SK-N-SH (cell line): ENCODE measurements around the gene HOXB8. TPM values are rescaled to one million over a fixed set of nuclear protein-coding genes. Genes with fewer than 3 reads are reported as not detected.

ENCODE experiments used
- CTCF ChIA-PET: fragments of 300-600, 350-600 bp; formaldehyde crosslinking; extraction: SDS; loops from one replicate; lab custom pipeline; 2021; lab: Yijun Ruan, JAX
- POLR2A ChIA-PET: fragments of 350-600 bp; sonication (Branson Sonifier 250); formaldehyde crosslinking; extraction: SDS; loops from one replicate; lab custom pipeline; 2020; ENCODE audit warnings: antibody characterized with exemption, inconsistent platforms; lab: Yijun Ruan, JAX
- DNase-seq: peaks from one replicate; pipeline ENCODE4 v3.0.0; 2012
- H2AFZ ChIP-seq: fragments of 200-600 bp; sonication (generic); 2 replicates; pipeline ENCODE4 v1.8.1; 2016; ENCODE audit warnings: antibody characterized with exemption, mild to moderate bottlenecking, low read depth
- H3F3A ChIP-seq: fragments of 200-600 bp; sonication (generic); replicated peaks from 2 replicates; pipeline ENCODE3; 2016; ENCODE audit warnings: antibody characterized with exemption, mild to moderate bottlenecking; ENCODE audit not compliant: insufficient read depth
- H3K27ac ChIP-seq, 2 experiments: fragments of 200-500 bp in 1 of 2; fragments of 200-600 bp in 1 of 2; sonication (Bioruptor generic) in 1 of 2; sonication (generic), shearing (Covaris generic) in 1 of 2; 2 replicates each; pipeline versions ENCODE4 v1.5.1 to v1.6.1; 2014 to 2016; ENCODE audit warnings: low read depth in 2 of 2, inconsistent platforms in 1 of 2, low read length in 1 of 2, mild to moderate bottlenecking in 1 of 2, mixed read lengths in 1 of 2
- H3K27me3 ChIP-seq: fragments of 200-600 bp; sonication (generic), shearing (Covaris generic); 2 replicates; pipeline ENCODE4 v1.6.1; 2016; ENCODE audit warnings: mixed run types; ENCODE audit not compliant: insufficient read depth
- H3K36me3 ChIP-seq, 2 experiments: fragments of 200-500 bp in 1 of 2; fragments of 200-600 bp in 1 of 2; sonication (Bioruptor generic) in 1 of 2; sonication (generic) in 1 of 2; replicated peaks in 1 of 2; 2 replicates each; pipeline versions ENCODE3 to v1.5.1; 2014 to 2016; ENCODE audit warnings: low read length in 1 of 2, mild to moderate bottlenecking in 1 of 2; ENCODE audit not compliant: insufficient read depth in 2 of 2, control insufficient read depth in 1 of 2
- H3K4me1 ChIP-seq, 2 experiments: fragments of 200-500 bp in 1 of 2; fragments of 200-600 bp in 1 of 2; sonication (Bioruptor generic) in 1 of 2; sonication (generic), shearing (Covaris generic) in 1 of 2; 2 replicates each; pipeline versions ENCODE4 v1.5.1 to v1.6.1; 2014 to 2016; ENCODE audit warnings: low read depth in 1 of 2, low read length in 1 of 2, mixed run types in 1 of 2; ENCODE audit not compliant: insufficient read depth in 2 of 2, control insufficient read depth in 1 of 2
- H3K4me2 ChIP-seq: fragments of 200-600 bp; sonication (generic), shearing (Covaris generic); 2 replicates; pipeline ENCODE4 v1.6.1; 2017; ENCODE audit warnings: mixed run types
- H3K4me3 ChIP-seq, 2 experiments: fragments of 200-500 bp in 1 of 2; fragments of 200-600 bp in 1 of 2; sonication (Bioruptor generic) in 1 of 2; sonication (generic), shearing (Covaris generic) in 1 of 2; 2 replicates each; pipeline versions ENCODE4 v1.5.1 to v1.8.1; 2014 to 2016; ENCODE audit warnings: low read depth in 2 of 2, inconsistent platforms in 1 of 2, low read length in 1 of 2, mild to moderate bottlenecking in 1 of 2, mixed read lengths in 1 of 2, moderate library complexity in 1 of 2
- H3K79me2 ChIP-seq: fragments of 200-600 bp; sonication (generic); 2 replicates; pipeline ENCODE4 v1.8.1; 2017; ENCODE audit warnings: mild to moderate bottlenecking; ENCODE audit not compliant: insufficient read depth
- H3K9ac ChIP-seq: fragments of 200-600 bp; sonication (generic); 2 replicates; pipeline ENCODE4 v1.6.1; 2017; ENCODE audit warnings: mixed run types
- H3K9me2 ChIP-seq: fragments of 200-600 bp; sonication (generic); 2 replicates; pipeline ENCODE4 v1.6.1; 2017; ENCODE audit warnings: mixed run types
- H3K9me3 ChIP-seq: fragments of 200-600 bp; sonication (generic); 2 replicates; pipeline ENCODE4 v1.6.1; 2017; ENCODE audit warnings: mixed run types, mild to moderate bottlenecking, moderate library complexity
- H4K20me1 ChIP-seq: fragments of 200-600 bp; sonication (generic); 2 replicates; pipeline ENCODE4 v1.6.1; 2017; ENCODE audit warnings: mild to moderate bottlenecking, mixed run types; ENCODE audit not compliant: insufficient read depth
- CHD2 ChIP-seq: fragments of 150-350 bp; IDR thresholded peaks from 2 replicates; pipeline ENCODE4 v1.6.1; 2018; ENCODE audit warnings: low read length; ENCODE audit not compliant: partially characterized antibody
- CTCF ChIP-seq: fragments of 200-600 bp; sonication (generic); IDR thresholded peaks from 2 replicates; pipeline ENCODE4 v1.6.1; 2017; ENCODE audit warnings: antibody characterized with exemption, mild to moderate bottlenecking, moderate library complexity
- EP300 ChIP-seq, 2 experiments: IDR thresholded peaks; 2 replicates each; pipeline versions ENCODE4 v1.4.0 to v1.6.1; 2012; ENCODE audit warnings: borderline replicate concordance in 1 of 2, low read depth in 1 of 2, low read length in 1 of 2
- EZH2phosphoT487 ChIP-seq: fragments of 200-600 bp; sonication (generic); IDR thresholded peaks from 2 replicates; pipeline ENCODE4 v1.6.1; 2017; ENCODE audit warnings: low read depth, mixed run types, mild to moderate bottlenecking, antibody characterized with exemption, moderate library complexity, borderline replicate concordance
- FOSL2 ChIP-seq: IDR thresholded peaks from 2 replicates; pipeline ENCODE4 v1.4.0; 2012; ENCODE audit warnings: low read depth, mild to moderate bottlenecking, moderate library complexity, borderline replicate concordance
- FOXM1 ChIP-seq: IDR thresholded peaks from 2 replicates; pipeline ENCODE4 v1.4.0; 2012; ENCODE audit warnings: low read depth, mild to moderate bottlenecking
- GABPA ChIP-seq: IDR thresholded peaks from 2 replicates; pipeline ENCODE4 v1.4.0; 2012; ENCODE audit warnings: low read depth, mild to moderate bottlenecking
- GATA2 ChIP-seq: sonication (generic); formaldehyde crosslinking; IDR thresholded peaks from 2 replicates; pipeline ENCODE4 v1.5.0; 2020; ENCODE audit warnings: mild to moderate bottlenecking, missing genetic modification reagents
- MEF2A ChIP-seq: IDR thresholded peaks from 2 replicates; pipeline ENCODE4 v1.4.0; 2012; ENCODE audit warnings: low read depth, borderline replicate concordance
- NFIC ChIP-seq: IDR thresholded peaks from 2 replicates; pipeline ENCODE4 v1.4.0; 2012; ENCODE audit warnings: borderline replicate concordance
- PBX3 ChIP-seq: IDR thresholded peaks from 2 replicates; pipeline ENCODE4; 2012
- RCOR1 ChIP-seq: fragments of 150-350 bp; IDR thresholded peaks from 2 replicates; pipeline ENCODE4 v1.6.1; 2017; ENCODE audit warnings: antibody characterized with exemption, low read length
- REST ChIP-seq: IDR thresholded peaks from 2 replicates; pipeline ENCODE4 v1.6.1; 2012; ENCODE audit warnings: mild to moderate bottlenecking, low read depth, low read length, moderate library complexity
- RXRA ChIP-seq: IDR thresholded peaks from 2 replicates; pipeline ENCODE4 v1.4.0; 2012; ENCODE audit warnings: low read depth, mild to moderate bottlenecking, borderline replicate concordance
- SIN3A ChIP-seq: IDR thresholded peaks from 2 replicates; pipeline ENCODE4 v1.6.1; 2012; ENCODE audit warnings: low read depth, mild to moderate bottlenecking, low read length, moderate library complexity, borderline replicate concordance
- SMC3 ChIP-seq: IDR thresholded peaks from 2 replicates; pipeline ENCODE4 v1.6.1; 2012; ENCODE audit warnings: low read depth, low read length, improper control_type of control experiment
- TCF12 ChIP-seq: IDR thresholded peaks from 2 replicates; pipeline ENCODE4 v1.4.0; 2012
- YY1 ChIP-seq: IDR thresholded peaks from 2 replicates; pipeline ENCODE4 v1.4.0; 2012; ENCODE audit warnings: low read depth, mild to moderate bottlenecking
- ZBTB33 ChIP-seq: IDR thresholded peaks from 2 replicates; pipeline ENCODE4 v1.4.0; 2012; ENCODE audit warnings: low read depth, borderline replicate concordance
- WGBS: methylation state at CpG from one replicate; pipeline ENCODE4 v1.1.6; 2017; ENCODE audit warnings: low lambda C conversion rate; 5-methylcytosine and 5-hydroxymethylcytosine counted together
- polyA plus RNA-seq, 3 experiments: library from polyadenylated mRNA; depleted of rRNA; stranded (reverse); fragments of >200 nt; gene quantifications; 2 replicates each; pipeline ENCODE4 v1.2.3, GENCODE V29; 2012

Gene HOXB8
- polyA plus RNA-seq, 1 of the 3 experiments (the other 2 are of a cell fraction), result not detected

GRCh38 chr17:48577330-48577945, 37.7 kb downstream of the HOXB8 start:
- no peaks in the 10 kb centered on the region; a peak in 1 of 4 replicates for H3K4me1 ChIP-seq
- CTCF ChIA-PET, result interaction anchor here (0.8 to 1.4 kb wide), 3 partner anchors 16 to 41 kb away, joined by 3 to 5 read pairs (median 3); no protein-coding TSS in a partner anchor
- H3K4me2 ChIP-seq, result no peak overlapping the region
- peaks cover 4% of the 10 kb centered on the region for H3F3A ChIP-seq
- POLR2A ChIA-PET, result no interaction called here
- no peak overlapping the region for H3K9ac ChIP-seq
- no peak overlapping the region for H3K27ac ChIP-seq
- TF ChIP-seq NFIC (no peak), RCOR1 (no peak), EZH2phosphoT487 (no peak), CHD2 (no peak), YY1 (no peak), MEF2A (no peak), FOSL2 (no peak), GABPA (no peak), FOXM1 (no peak), PBX3 (no peak), TCF12 (no peak), CTCF (no peak), REST (no peak), ZBTB33 (no peak), SMC3 (no peak), GATA2 (CRISPR knock-in tag) (no peak), EP300 (IDR thresholded peaks at IDR 0.05; ENCODE audit: borderline replicate concordance in 1 of 2, low read depth in 1 of 2, low read length in 1 of 2) (no peak), SIN3A (no peak), RXRA (no peak)
- peaks cover 94% of the 10 kb centered on the region for H3K27me3 ChIP-seq
- no peak overlapping the region for H2AFZ ChIP-seq
- DNase-seq, result no peak
- H3K9me3 ChIP-seq, result no peaks in the 10 kb centered on the region
- 24% methylated on average over 18 of the region's 19 CpGs for WGBS
- no peaks in the 10 kb centered on the region for H3K36me3 ChIP-seq
- H4K20me1 ChIP-seq, result peaks cover 9% of the 10 kb centered on the region; the same call in 1 of the 2 replicates
- H3K4me3 ChIP-seq, result no peak overlapping the region
- H3K9me2 ChIP-seq, result no peaks in the 10 kb centered on the region
- no peaks in the 10 kb centered on the region for H3K79me2 ChIP-seq
